Activated B cell treated with CpG ODN at 0.5 μM for 24 hours (primary cell): ENCODE data around the gene INTS1. TPM values are rescaled to one million over a fixed set of nuclear protein-coding genes. Genes with fewer than 3 reads are reported as not detected.
A peak's percentile ranks its signal among the peaks of the same experiment; 100 is the strongest.

Source experiments
- ATAC-seq: fragments of 200-7000 bp; cut with Tn5 transposase; one replicate; pipeline ENCODE4 v1.10.0; 2021; ENCODE audit warnings: low read depth, mild to moderate bottlenecking, moderate library complexity
- CTCF ChIA-PET: fragments of 350-600 bp; sonication (Branson Sonifier 250); formaldehyde crosslinking; loops from one replicate; lab custom pipeline; 2021; ENCODE audit warnings: antibody characterized with exemption; lab: Charles Lee
- POLR2A ChIA-PET: fragments of 350-600 bp; sonication (Branson Sonifier 250); formaldehyde crosslinking; loops from one replicate; lab custom pipeline; 2021; ENCODE audit warnings: antibody characterized with exemption; lab: Charles Lee
- DNase-seq: peaks from one replicate; pipeline ENCODE4 v3.0.0; 2022
- H3K27ac Mint-ChIP-seq: one replicate; pipeline ENCODE4 v1.8.0; 2020; ENCODE audit warnings: mixed read lengths
- H3K27me3 Mint-ChIP-seq: one replicate; pipeline ENCODE4 v1.8.0; 2021; ENCODE audit warnings: mixed read lengths
- H3K36me3 Mint-ChIP-seq: one replicate; pipeline ENCODE4 v1.8.0; 2021; ENCODE audit warnings: low read depth, mixed read lengths
- H3K4me1 Mint-ChIP-seq: one replicate; pipeline ENCODE4 v1.8.0; 2021; ENCODE audit warnings: mixed read lengths
- H3K4me3 Mint-ChIP-seq: one replicate; pipeline ENCODE4 v1.8.0; 2020; ENCODE audit warnings: mild to moderate bottlenecking, mixed read lengths
- H3K9me3 Mint-ChIP-seq: one replicate; pipeline ENCODE4 v1.8.0; 2020; ENCODE audit warnings: mixed read lengths
- intact Hi-C: fragments of 100-400 bp; cut with micrococcal nuclease; formaldehyde crosslinking; loops from one replicate; pipeline ENCODE4 v1.15.1; 2024
- total RNA-seq: library from RNA; stranded (reverse); gene quantifications from 2 replicates; pipeline ENCODE4 v1.2.3, GENCODE V29; 2022
- TF ChIP-seq, protein P1 (sequence below): fragments of 200-600 bp; IDR thresholded peaks from one replicate; pipeline ENCODE4 v1.8.0; 2022; ENCODE audit warnings: antibody characterized with exemption, mild to moderate bottlenecking

INTS1 gene
- total RNA-seq, 1 donor from 2014 or later = 110 TPM

GRCh38 chr7:1513657-1514095 is 9.5 kb upstream of the INTS1 start:
- H3K27ac Mint-ChIP-seq = peak overlapping the region; percentile 61

GRCh38 chr7:1512781-1513656 is 8.8 kb upstream of the INTS1 start:
- Mint-ChIP-seq H3K4me1 (peaks cover 45% of the 10 kb centered on the region), H3K27ac (peak overlapping the region; percentile 61), H3K27me3 (no peaks in the 10 kb centered on the region), H3K36me3 (no peaks in the 10 kb centered on the region), H3K4me3 (peak overlapping the region; percentile 60), H3K9me3 (no peaks in the 10 kb centered on the region)
- intact Hi-C loops = loop anchor here (2.0 kb wide), 1 partner anchor 18 kb away; the partner anchor contains the start of gene MAFK
- ChIA-PET POLR2A (interaction anchor here (0.6 to 1.5 kb wide), 10 partner anchors 9 to 1325 kb away, joined by 3 to 11 read pairs (median 5); partner anchors contain the start of genes INTS1, MRM2 and NUDT1), CTCF (no interaction called here)
- ATAC-seq (peak; percentile 76), DNase-seq (peak; percentile 42)
- TF ChIP-seq, protein P1, sequence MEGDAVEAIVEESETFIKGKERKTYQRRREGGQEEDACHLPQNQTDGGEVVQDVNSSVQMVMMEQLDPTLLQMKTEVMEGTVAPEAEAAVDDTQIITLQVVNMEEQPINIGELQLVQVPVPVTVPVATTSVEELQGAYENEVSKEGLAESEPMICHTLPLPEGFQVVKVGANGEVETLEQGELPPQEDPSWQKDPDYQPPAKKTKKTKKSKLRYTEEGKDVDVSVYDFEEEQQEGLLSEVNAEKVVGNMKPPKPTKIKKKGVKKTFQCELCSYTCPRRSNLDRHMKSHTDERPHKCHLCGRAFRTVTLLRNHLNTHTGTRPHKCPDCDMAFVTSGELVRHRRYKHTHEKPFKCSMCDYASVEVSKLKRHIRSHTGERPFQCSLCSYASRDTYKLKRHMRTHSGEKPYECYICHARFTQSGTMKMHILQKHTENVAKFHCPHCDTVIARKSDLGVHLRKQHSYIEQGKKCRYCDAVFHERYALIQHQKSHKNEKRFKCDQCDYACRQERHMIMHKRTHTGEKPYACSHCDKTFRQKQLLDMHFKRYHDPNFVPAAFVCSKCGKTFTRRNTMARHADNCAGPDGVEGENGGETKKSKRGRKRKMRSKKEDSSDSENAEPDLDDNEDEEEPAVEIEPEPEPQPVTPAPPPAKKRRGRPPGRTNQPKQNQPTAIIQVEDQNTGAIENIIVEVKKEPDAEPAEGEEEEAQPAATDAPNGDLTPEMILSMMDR = no peak

More at GRCh38 chr7:1513657-1514095, 9.5 kb upstream of the INTS1 start:
- ATAC-seq (no peak), DNase-seq (no peak)
- ChIA-PET CTCF (no interaction called here), POLR2A (interaction anchor here (0.9 to 1.5 kb wide), 4 partner anchors 10 to 728 kb away, joined by 3 to 11 read pairs (median 6); partner anchors contain the start of genes INTS1, MRM2 and NUDT1)
- Mint-ChIP-seq H3K9me3 (no peaks in the 10 kb centered on the region), H3K4me1 (peaks cover 40% of the 10 kb centered on the region), H3K36me3 (no peaks in the 10 kb centered on the region), H3K27me3 (no peaks in the 10 kb centered on the region), H3K4me3 (peak overlapping the region; percentile 60)
- intact Hi-C loops = loop anchor here (2.0 kb wide), 1 partner anchor 17 kb away; the partner anchor contains the start of gene MAFK
- TF ChIP-seq, protein P1 = no peak

DNA sequence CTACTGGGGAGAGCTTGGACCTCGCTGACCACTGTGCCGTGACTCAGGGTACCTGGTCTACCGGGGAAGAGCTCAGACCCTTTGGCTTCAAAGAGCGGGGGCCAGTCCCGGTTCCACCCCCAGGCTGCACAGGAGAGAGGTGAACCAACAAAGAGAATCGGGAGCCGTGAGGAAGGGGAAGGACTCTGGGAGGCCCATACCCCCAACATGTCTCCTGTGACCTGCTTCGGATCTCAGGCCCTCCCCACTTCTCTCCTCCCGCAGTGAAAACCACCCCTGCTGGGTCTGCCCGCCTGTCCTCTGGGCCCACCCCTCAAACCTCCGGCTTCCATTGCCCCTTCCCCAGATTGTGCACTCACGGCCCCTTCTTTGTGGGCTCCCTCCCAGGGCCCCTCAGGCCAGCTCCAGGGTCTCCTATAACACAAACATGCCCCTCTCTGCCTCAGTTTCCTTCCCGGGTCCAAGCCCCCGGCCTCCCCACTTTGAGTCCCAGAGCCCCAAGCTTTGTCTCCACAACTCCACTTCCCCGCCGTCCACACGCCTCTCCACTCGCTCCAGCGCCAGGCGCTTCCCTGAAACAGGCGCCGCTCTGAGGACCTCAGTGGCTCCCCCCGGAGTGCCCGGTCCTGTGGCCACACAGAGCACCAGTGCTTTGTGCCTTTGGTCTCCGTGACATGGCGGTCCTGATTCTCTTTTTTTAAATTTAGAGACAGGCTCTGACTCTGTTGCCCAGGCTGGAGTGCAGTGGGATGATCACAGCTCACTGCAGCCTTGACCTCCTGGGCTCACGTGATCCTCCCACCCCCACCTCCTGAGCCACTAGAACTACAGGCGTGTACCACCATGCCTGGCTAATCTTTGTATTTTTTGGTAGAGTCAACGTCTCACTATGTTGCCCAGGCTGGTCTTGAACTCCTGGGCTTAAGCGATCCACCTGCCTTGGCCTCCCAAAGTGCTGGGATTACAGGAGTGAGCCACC is 7.5 kb upstream of the INTS1 start:
- ATAC-seq = no peak
- no peaks in the 10 kb centered on the region for H3K36me3 Mint-ChIP-seq
- no peaks in the 10 kb centered on the region for H3K27me3 Mint-ChIP-seq
- TF ChIP-seq, protein P1 = no peak
- POLR2A ChIA-PET = no interaction called here
- H3K27ac Mint-ChIP-seq = peak overlapping the region; percentile 61
- no peak for DNase-seq
- peak overlapping the region; percentile 15 for H3K4me3 Mint-ChIP-seq
- no peaks in the 10 kb centered on the region for H3K9me3 Mint-ChIP-seq
- intact Hi-C loops = loop anchor here (2.0 kb wide), 1 partner anchor 19 kb away; the partner anchor contains the start of gene MAFK
- H3K4me1 Mint-ChIP-seq = peaks cover 53% of the 10 kb centered on the region
- CTCF ChIA-PET = no interaction called here

DNA sequence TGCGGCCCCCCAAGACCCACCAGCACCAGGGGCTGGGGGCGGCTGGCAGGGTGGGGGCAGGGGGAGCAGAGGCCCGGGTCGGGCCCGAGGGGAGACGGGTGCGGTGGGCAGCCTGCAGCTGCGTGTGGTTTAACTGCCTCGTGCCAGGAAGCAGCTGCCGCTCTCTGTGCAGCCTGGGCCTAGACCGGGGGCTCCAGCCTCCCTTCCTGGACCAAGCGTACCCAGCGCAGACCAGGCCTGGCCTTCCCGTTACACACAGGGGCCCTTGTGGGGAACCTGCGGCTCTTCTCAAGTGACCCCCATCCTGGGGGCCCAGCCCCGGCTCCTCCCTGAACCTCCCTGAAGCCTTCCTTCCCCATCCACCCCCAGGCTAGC is 6.6 kb upstream of the INTS1 start:
- Mint-ChIP-seq H3K36me3 (no peaks in the 10 kb centered on the region), H3K27me3 (no peaks in the 10 kb centered on the region), H3K9me3 (no peaks in the 10 kb centered on the region), H3K4me1 (peaks cover 61% of the 10 kb centered on the region), H3K27ac (no peak overlapping the region), H3K4me3 (no peak overlapping the region)
- DNase-seq (no peak), ATAC-seq (peak; percentile 20)
- ChIA-PET CTCF (no interaction called here), POLR2A (interaction anchor here (0.6 to 0.8 kb wide), 2 partner anchors 19 to 60 kb away, joined by 3 to 5 read pairs; no protein-coding TSS in a partner anchor)
- TF ChIP-seq, protein P1 = no peak
- intact Hi-C loops = no loop called here
